HG03575 (cell line): Measurements from ENCODE around the gene C8G.

Experiments
- ATAC-seq: cut with Tn5 transposase; IDR thresholded peaks from one replicate; pipeline ENCODE4 v1.9.1; 2021; ENCODE audit not compliant: unreplicated experiment, insufficient number of reproducible peaks, low FRiP score; ENCODE audit errors: extremely low read depth

The C8G gene

GRCh38 chr9:136962163-136962562, 17.1 kb downstream of the C8G start:
- no peak for ATAC-seq

GRCh38 chr9:136962701-136963248, 17.7 kb downstream of the C8G start:
- ATAC-seq, result no peak

GRCh38 chr9:136963341-136963740, 18.3 kb downstream of the C8G start:
- ATAC-seq, result no peak

GRCh38 chr9:136963751-136964150, 18.7 kb downstream of the C8G start:
- no peak for ATAC-seq

- ATAC-seq, result no peak
Observed at GRCh38 chr9:136964171-136964689, 19.2 kb downstream of the C8G start.

- no peak for ATAC-seq
Observed at GRCh38 chr9:136964833-136965422, 19.9 kb downstream of the C8G start.

GRCh38 chr9:136965771-136966484, 20.9 kb downstream of the C8G start:
- no peak for ATAC-seq

- no peak for ATAC-seq
Observed at GRCh38 chr9:136968333-136969127, 23.5 kb downstream of the C8G start.

GRCh38 chr9:136969150-136969549, 24.1 kb downstream of the C8G start:
- no peak for ATAC-seq

GRCh38 chr9:136969774-136970173, 24.7 kb downstream of the C8G start:
- ATAC-seq, result no peak

- no peak for ATAC-seq
Observed at GRCh38 chr9:136970361-136970760, 25.3 kb downstream of the C8G start.

GRCh38 chr9:136971746-136972145, 26.7 kb downstream of the C8G start:
- no peak for ATAC-seq

- ATAC-seq, result no peak
Observed at GRCh38 chr9:136972335-136972734, 27.3 kb downstream of the C8G start.

- ATAC-seq, result no peak
Observed at GRCh38 chr9:136972743-136973142, 27.7 kb downstream of the C8G start.

GRCh38 chr9:136973618-136974617, 28.9 kb downstream of the C8G start:
- ATAC-seq, result no peak

GRCh38 chr9:136974817-136975535, 29.9 kb downstream of the C8G start:
- ATAC-seq, result no peak

- ATAC-seq, result no peak
Observed at GRCh38 chr9:136975644-136976043, 30.6 kb downstream of the C8G start.

GRCh38 chr9:136977223-136977622, 32.2 kb downstream of the C8G start, which contains the start of gene PTGDS:
Gene PTGDS (plus strand): TSS chr9:136977504. CDS start chr9:136977579, 75 bp downstream.
- no peak for ATAC-seq
